AG04450 (cell line): ENCODE data around the gene PHC3. TPM values are rescaled to one million over a fixed set of nuclear protein-coding genes. Genes with fewer than 3 reads are reported as not detected.
"Not testable (repeated sequence)": the region's sequence is repeated elsewhere in the genome, so short reads cannot be mapped to it uniquely, and the experiment has no call there.

Experiments used
- CTCF ChIA-PET: fragments of 300-600, 350-600 bp; formaldehyde crosslinking; extraction: SDS; loops from one replicate; lab custom pipeline; 2022; ENCODE audit warnings: antibody characterized with exemption, inconsistent platforms; lab: Charles Lee
- POLR2A ChIA-PET: fragments of 350-600 bp; formaldehyde crosslinking; extraction: SDS; loops from one replicate; lab custom pipeline; 2021; ENCODE audit warnings: antibody characterized with exemption, inconsistent platforms; lab: Yijun Ruan, JAX
- DNase-seq: peaks from one replicate; pipeline ENCODE4 v3.0.0-alpha.2; 2011; ENCODE audit warnings: low read depth, low spot score
- H3K27ac ChIP-seq: one replicate; pipeline ENCODE4 v1.5.1; 2012; ENCODE audit warnings: low read depth, low read length, control low read depth
- H3K27me3 ChIP-seq: one replicate; pipeline ENCODE4 v1.6.0; 2012; ENCODE audit warnings: low read length; ENCODE audit not compliant: control insufficient read depth, insufficient read depth
- H3K4me3 ChIP-seq: 2 replicates; pipeline ENCODE4 v1.5.1; 2011; ENCODE audit warnings: mild to moderate bottlenecking, low read depth, low read length, control low read depth
- H3K9me3 ChIP-seq: 2 replicates; pipeline ENCODE4 v1.5.1; 2012; ENCODE audit warnings: low read length; ENCODE audit not compliant: control insufficient read depth, insufficient read depth
- CTCF ChIP-seq: IDR thresholded peaks from 2 replicates; pipeline ENCODE4 v1.5.1; 2011; ENCODE audit warnings: low read depth, low read length, control low read depth, inconsistent platforms
- polyA plus RNA-seq: library from polyadenylated mRNA; depleted of rRNA; stranded (reverse); fragments of >200 nt; gene quantifications from 2 replicates; pipeline ENCODE4 v1.2.3, GENCODE V29; 2011

The PHC3 gene
- polyA plus RNA-seq, 1 experiment: 58.0 TPM

GRCh38 chr3:170204023-170204472, 22.5 kb upstream of the PHC3 start:
- no peaks in the 10 kb centered on the region for H3K27me3 ChIP-seq
- ChIA-PET CTCF (interaction anchor here (0.7 to 2.1 kb wide), 2 partner anchors 14 to 19 kb away, joined by 3 to 5 read pairs; no protein-coding TSS in a partner anchor), POLR2A (interaction anchor here (0.7 kb wide), 1 partner anchor 24 kb away, joined by 4 read pairs; no protein-coding TSS in a partner anchor)
- no peak overlapping the region for H3K27ac ChIP-seq
- DNase-seq: no peak
- no peak for TF ChIP-seq CTCF
- no peak overlapping the region for H3K4me3 ChIP-seq
- no peaks in the 10 kb centered on the region for H3K9me3 ChIP-seq

GRCh38 chr3:170203457-170203856, 21.9 kb upstream of the PHC3 start:
- Histone ChIP-seq H3K27ac (no peak overlapping the region), H3K9me3 (no peaks in the 10 kb centered on the region), H3K27me3 (no peaks in the 10 kb centered on the region), H3K4me3 (no peak overlapping the region)
- CTCF ChIA-PET: no interaction called here
- TF ChIP-seq CTCF: no peak
- DNase-seq: no peak
- POLR2A ChIA-PET: interaction anchor here (0.6 kb wide), 1 partner anchor 42 kb away, joined by 5 read pairs; no protein-coding TSS in a partner anchor

GRCh38 chr3:170201527-170201926, 20.0 kb upstream of the PHC3 start:
- ChIA-PET CTCF (no interaction called here), POLR2A (no interaction called here)
- Histone ChIP-seq H3K9me3 (no peaks in the 10 kb centered on the region), H3K27ac (no peak overlapping the region), H3K27me3 (no peaks in the 10 kb centered on the region), H3K4me3 (no peak overlapping the region)
- no peak for TF ChIP-seq CTCF
- no peak for DNase-seq

GRCh38 chr3:170200987-170201386, 19.5 kb upstream of the PHC3 start:
- Histone ChIP-seq H3K27ac (no peak overlapping the region), H3K27me3 (no peaks in the 10 kb centered on the region), H3K9me3 (no peaks in the 10 kb centered on the region), H3K4me3 (no peak overlapping the region)
- DNase-seq: no peak
- CTCF ChIA-PET: no interaction called here
- TF ChIP-seq CTCF: no peak
- POLR2A ChIA-PET: no interaction called here

- no peak overlapping the region for H3K27ac ChIP-seq
- no peak for DNase-seq
- H3K27me3 ChIP-seq: no peaks in the 10 kb centered on the region
- TF ChIP-seq CTCF: no peak
- CTCF ChIA-PET: interaction anchor here (0.6 kb wide), 1 partner anchor 9 kb away, joined by 4 read pairs; no protein-coding TSS in a partner anchor
- H3K9me3 ChIP-seq: no peaks in the 10 kb centered on the region
- H3K4me3 ChIP-seq: no peak overlapping the region
- POLR2A ChIA-PET: no interaction called here
These were observed 15.3 kb upstream of the PHC3 start for GRCh38 chr3:170196833-170197232.

GRCh38 chr3:170195759-170196158, 14.2 kb upstream of the PHC3 start:
- DNase-seq, CTCF ChIA-PET, H3K4me3 ChIP-seq, H3K9me3 ChIP-seq, H3K27ac ChIP-seq, H3K27me3 ChIP-seq, POLR2A ChIA-PET: not testable (repeated sequence)
